Pancreas (tissue), 10 donors: Measurements from ENCODE around the gene KIAA0753. TPM values are rescaled to one million over a fixed set of nuclear protein-coding genes. Genes with fewer than 3 reads are reported as not detected.

Experiments used
- ATAC-seq, 4 donors: fragments of 200-7000 bp; cut with Tn5 transposase; one replicate each; pipeline versions ENCODE4 v1.8.0 to v1.9.1; 2020; ENCODE audit warnings: mild to moderate bottlenecking in 4 of 4, moderate library complexity in 4 of 4
- DNase-seq, 6 donors: peaks; one replicate each; pipeline ENCODE4 v3.0.0-alpha.2; 2020
- FAIRE-seq: peaks from 2 replicates; lab custom pipeline; 2012; peaks lifted over from hg19 to GRCh38; lab: Jason Lieb, UNC
- H3K27ac ChIP-seq, 4 donors: fragments of 200-600 bp; sonication (generic); 1 replicate in 3 of 4; 2 replicates in 1 of 4; pipeline versions ENCODE4 v1.5.0 to v1.8.0; 2020
- H3K27me3 ChIP-seq, 4 donors: fragments of 200-600 bp; one replicate each; pipeline ENCODE4 v1.8.0; 2021
- H3K36me3 ChIP-seq, 3 donors: fragments of 200-600 bp; sonication (generic) in 1 of 3; one replicate each; pipeline versions ENCODE4 v1.5.0 to v1.8.0; 2020 to 2021
- H3K4me1 ChIP-seq, 3 donors: fragments of 200-600 bp; one replicate each; pipeline ENCODE4 v1.8.0; 2021
- H3K4me3 ChIP-seq, 4 donors: fragments of 200-600 bp; sonication (generic) in 2 of 4; one replicate each; pipeline versions ENCODE4 v1.5.0 to v1.8.0; 2020 to 2021
- H3K9me3 ChIP-seq, 4 donors: fragments of 200-600 bp; one replicate each; pipeline ENCODE4 v1.8.0; 2021
- WGBS, 2 donors: extraction: QIAGEN DNeasy Blood & Tissue Kit; methylation state at CpG; one replicate each; pipeline ENCODE4 v1.1.7; 2013; 5-methylcytosine and 5-hydroxymethylcytosine counted together
- intact Hi-C, 3 donors: fragments of 100-400 bp; cut with DNase I; formaldehyde crosslinking; loops; one replicate each; pipeline versions ENCODE4 v1.11.1 to v1.14.2; 2022
- polyA plus RNA-seq, 2 donors: library from polyadenylated mRNA; stranded (reverse); fragments of 200-250 nt; gene quantifications; one replicate each; pipeline ENCODE4 v1.2.3, GENCODE V29; 2013
- total RNA-seq, 6 donors: library from RNA; stranded (reverse); fragmentation: NEBNext Ultra II Directional in 4 of 6; extraction: Animal tissue kit (Norgen Biotek cat#: 25700) in 4 of 6; gene quantifications; one replicate each; pipeline versions ENCODE4 v1.2.1 to v1.2.4, GENCODE V29; 2021 to 2023
- TF ChIP-seq, protein P1 (sequence below), 4 donors: fragments of 200-600 bp; sonication (generic) in 3 of 4; IDR thresholded peaks; one replicate each; pipeline versions ENCODE4 v1.5.0 to v1.8.0; 2021; ENCODE audit warnings: antibody characterized with exemption in 4 of 4
- donor health status: healthy with polysubstance abuse.
- donor health status: DM: no; HTN: no; CAD: no; lungs with moderate emphysema.
- donor health status: DM: no; HTN: no; CAD: no.
- donor health status: control.
- donor health status: control.
- donor health status: Bipolar disorder and iron deficiency.
- donor health status: DM: yes; HTN: yes; CAD: no.
- donor health status: DM: no; HTN: no; CAD: no.
- donor health status: DM: no; HTN: no; CAD: no.
- donor health status: DM: yes; HTN: yes; CAD: no.

Gene KIAA0753
- total and polyA plus RNA-seq, 8 donors, result 4.4 to 10.6 (median 6.0) TPM

GRCh38 chr17:6684460-6684783, 43.9 kb upstream of the KIAA0753 start:
- H3K4me1 ChIP-seq, result no peaks in the 10 kb centered on the region
- H3K9me3 ChIP-seq, result no peaks in the 10 kb centered on the region
- intact Hi-C loops, result no loop called here
- H3K27me3 ChIP-seq, result no peaks in the 10 kb centered on the region
- H3K27ac ChIP-seq, result no peak overlapping the region
- TF ChIP-seq, protein P1, sequence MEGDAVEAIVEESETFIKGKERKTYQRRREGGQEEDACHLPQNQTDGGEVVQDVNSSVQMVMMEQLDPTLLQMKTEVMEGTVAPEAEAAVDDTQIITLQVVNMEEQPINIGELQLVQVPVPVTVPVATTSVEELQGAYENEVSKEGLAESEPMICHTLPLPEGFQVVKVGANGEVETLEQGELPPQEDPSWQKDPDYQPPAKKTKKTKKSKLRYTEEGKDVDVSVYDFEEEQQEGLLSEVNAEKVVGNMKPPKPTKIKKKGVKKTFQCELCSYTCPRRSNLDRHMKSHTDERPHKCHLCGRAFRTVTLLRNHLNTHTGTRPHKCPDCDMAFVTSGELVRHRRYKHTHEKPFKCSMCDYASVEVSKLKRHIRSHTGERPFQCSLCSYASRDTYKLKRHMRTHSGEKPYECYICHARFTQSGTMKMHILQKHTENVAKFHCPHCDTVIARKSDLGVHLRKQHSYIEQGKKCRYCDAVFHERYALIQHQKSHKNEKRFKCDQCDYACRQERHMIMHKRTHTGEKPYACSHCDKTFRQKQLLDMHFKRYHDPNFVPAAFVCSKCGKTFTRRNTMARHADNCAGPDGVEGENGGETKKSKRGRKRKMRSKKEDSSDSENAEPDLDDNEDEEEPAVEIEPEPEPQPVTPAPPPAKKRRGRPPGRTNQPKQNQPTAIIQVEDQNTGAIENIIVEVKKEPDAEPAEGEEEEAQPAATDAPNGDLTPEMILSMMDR (IDR thresholded peaks at IDR 0.05), result no peak
- H3K4me3 ChIP-seq, result no peak overlapping the region
- FAIRE-seq (no peak), DNase-seq (no peak), ATAC-seq (no peak)
- 79 to 83% methylated on average over 7 of the region's 7 CpGs for WGBS, 2 donors
- H3K36me3 ChIP-seq, result no peaks in the 10 kb centered on the region

GRCh38 chr17:6683730-6684459, 43.4 kb upstream of the KIAA0753 start:
- Histone ChIP-seq H3K27me3 (no peaks in the 10 kb centered on the region), H3K4me1 (no peaks in the 10 kb centered on the region), H3K4me3 (no peak overlapping the region), H3K27ac (no peak overlapping the region), H3K9me3 (no peaks in the 10 kb centered on the region), H3K36me3 (no peaks in the 10 kb centered on the region)
- intact Hi-C loops, result no loop called here
- ATAC-seq (no peak), DNase-seq (no peak), FAIRE-seq (no peak)
- 96% methylated on average over 3 of the region's 3 CpGs for WGBS, 2 donors
- TF ChIP-seq, protein P1 (IDR thresholded peaks at IDR 0.05), result no peak

DNA sequence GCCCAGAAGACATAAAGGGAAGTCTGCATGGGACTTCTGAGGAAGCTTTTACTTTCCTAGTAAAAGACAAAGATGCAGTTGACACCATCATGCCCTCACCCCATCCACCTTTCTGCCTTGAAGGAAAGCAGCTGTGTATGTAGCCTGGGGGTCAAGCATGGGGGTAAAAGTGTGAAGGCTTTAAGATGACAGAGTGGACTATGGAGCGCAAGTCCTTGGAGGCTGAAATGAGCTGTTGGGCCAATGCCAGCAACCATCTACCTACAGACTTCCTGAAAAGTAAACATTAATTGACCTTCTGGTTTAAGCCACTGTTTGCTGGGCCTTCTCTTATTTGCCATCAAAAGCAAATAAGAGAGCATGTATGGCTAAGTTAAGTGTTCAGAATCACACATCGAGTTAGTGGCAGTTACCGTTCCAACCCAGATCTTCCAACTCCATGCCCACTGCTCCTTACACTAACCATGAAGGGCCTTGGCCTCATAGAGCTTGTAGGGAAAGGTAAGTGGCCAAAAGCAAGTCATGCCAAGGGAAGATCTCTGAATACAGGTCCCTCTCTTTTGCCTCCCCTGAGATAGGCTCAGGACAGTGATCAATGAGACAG, 42.7 kb upstream of the KIAA0753 start:
- H3K4me1 ChIP-seq, result no peaks in the 10 kb centered on the region
- H3K27me3 ChIP-seq, result no peaks in the 10 kb centered on the region
- H3K4me3 ChIP-seq, result no peak overlapping the region
- H3K9me3 ChIP-seq, result no peaks in the 10 kb centered on the region
- TF ChIP-seq, protein P1 (IDR thresholded peaks at IDR 0.05), result no peak
- intact Hi-C loops, result no loop called here
- DNase-seq (no peak), ATAC-seq (no peak), FAIRE-seq (no peak)
- WGBS, 2 donors, result 24 to 31% methylated on average over 3 of the region's 3 CpGs
- no peaks in the 10 kb centered on the region for H3K36me3 ChIP-seq
- no peak overlapping the region for H3K27ac ChIP-seq

DNA sequence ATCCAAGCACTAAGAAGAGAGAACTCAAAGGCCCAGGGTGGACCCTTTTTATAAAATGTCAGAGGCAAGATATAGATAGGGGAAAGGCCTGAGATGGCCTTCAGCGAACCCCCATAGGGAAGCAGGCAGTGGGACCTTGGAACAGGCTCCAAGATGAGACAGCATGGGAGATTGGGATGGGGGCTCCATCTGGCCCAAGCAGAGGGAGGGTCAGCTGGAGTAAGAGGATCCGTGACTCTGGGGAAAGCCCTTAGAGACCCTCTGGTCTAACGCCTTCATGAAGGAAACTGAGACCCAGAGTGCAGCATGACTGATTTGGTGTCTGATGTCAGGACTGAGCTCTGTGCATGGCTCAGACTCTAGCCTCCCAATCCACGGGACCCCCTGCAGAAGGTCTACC, 41.8 kb upstream of the KIAA0753 start:
- Histone ChIP-seq H3K27me3 (no peaks in the 10 kb centered on the region), H3K4me1 (no peaks in the 10 kb centered on the region), H3K4me3 (no peak overlapping the region), H3K9me3 (no peaks in the 10 kb centered on the region), H3K36me3 (no peaks in the 10 kb centered on the region), H3K27ac (no peak overlapping the region)
- 90 to 94% methylated on average over 4 of the region's 4 CpGs for WGBS, 2 donors
- intact Hi-C loops, result no loop called here
- TF ChIP-seq, protein P1 (IDR thresholded peaks at IDR 0.05), result no peak
- FAIRE-seq (no peak), DNase-seq (no peak), ATAC-seq (no peak)

GRCh38 chr17:6681671-6682070, 41.2 kb upstream of the KIAA0753 start:
- DNase-seq, result no peak
- H3K4me1 ChIP-seq, result no peaks in the 10 kb centered on the region

More at GRCh38 chr17:6681671-6682070, 41.2 kb upstream of the KIAA0753 start:
- Histone ChIP-seq H3K27me3 (no peaks in the 10 kb centered on the region), H3K27ac (no peak overlapping the region), H3K4me3 (no peak overlapping the region), H3K9me3 (no peaks in the 10 kb centered on the region), H3K36me3 (no peaks in the 10 kb centered on the region)
- intact Hi-C loops, result no loop called here
- no peak for FAIRE-seq
- WGBS, 2 donors, result 79 to 87% methylated on average over 5 of the region's 5 CpGs
- TF ChIP-seq, protein P1 (IDR thresholded peaks at IDR 0.05), result no peak
- ATAC-seq, result no peak
